Heart right ventricle (tissue), 16 donors: ENCODE data around the gene GAP43. TPM values are rescaled to one million over a fixed set of nuclear protein-coding genes. Genes with fewer than 3 reads are reported as not detected.

Experiments
- ATAC-seq, 8 donors: fragments of 200-7000 bp; cut with Tn5 transposase; one replicate each; pipeline ENCODE4 v1.9.1; 2020; ENCODE audit warnings: mild to moderate bottlenecking in 8 of 8, moderate library complexity in 8 of 8, moderate number of reproducible peaks in 1 of 8
- DNase-seq, 2 donors: peaks; one replicate each; pipeline ENCODE4 v3.0.0-alpha.2; 2020
- H3K27ac ChIP-seq, 10 donors: fragments of 200-600 bp; sonication (generic) in 2 of 10; one replicate each; pipeline versions ENCODE4 v1.5.0 to v1.8.0; 2020 to 2022; ENCODE audit warnings: mild to moderate bottlenecking in 3 of 10
- H3K27me3 ChIP-seq, 7 donors: fragments of 200-600 bp; one replicate each; pipeline ENCODE4 v1.8.0; 2021 to 2022; ENCODE audit warnings: mild to moderate bottlenecking in 2 of 7
- H3K36me3 ChIP-seq, 9 donors: fragments of 200-600 bp; sonication (generic) in 1 of 9; one replicate each; pipeline versions ENCODE4 v1.5.0 to v1.8.0; 2020 to 2022; ENCODE audit warnings: mild to moderate bottlenecking in 2 of 9
- H3K4me1 ChIP-seq, 9 donors: fragments of 200-600 bp; sonication (generic) in 1 of 9; one replicate each; pipeline versions ENCODE4 v1.5.0 to v1.8.0; 2020 to 2022; ENCODE audit warnings: mild to moderate bottlenecking in 4 of 9
- H3K4me3 ChIP-seq, 10 donors: fragments of 200-600 bp; sonication (generic) in 2 of 10; one replicate each; pipeline versions ENCODE4 v1.5.0 to v1.8.0; 2020 to 2022; ENCODE audit warnings: mild to moderate bottlenecking in 7 of 10, moderate library complexity in 2 of 10
- H3K9me3 ChIP-seq, 11 donors: fragments of 200-600 bp in 10 of 11; sonication (generic) in 2 of 11; one replicate each; pipeline versions ENCODE4 v1.5.0 to v1.8.0; 2013 to 2022; ENCODE audit warnings: mild to moderate bottlenecking in 2 of 11, control low read depth in 1 of 11, moderate library complexity in 1 of 11
- CTCF ChIP-seq, 9 donors: fragments of 200-600 bp; sonication (generic) in 2 of 9; IDR thresholded peaks; one replicate each; pipeline versions ENCODE4 v1.5.0 to v1.8.0; 2021 to 2022; ENCODE audit warnings: antibody characterized with exemption in 9 of 9, mild to moderate bottlenecking in 5 of 9, moderate library complexity in 1 of 9
- WGBS, 2 donors: extraction: QIAGEN DNeasy Blood & Tissue Kit; methylation state at CpG; one replicate each; pipeline ENCODE4 v1.1.7; 2013; ENCODE audit warnings: inconsistent platforms in 1 of 2; 5-methylcytosine and 5-hydroxymethylcytosine counted together
- intact Hi-C, 10 donors: fragments of 100-400 bp; cut with DNase I; formaldehyde crosslinking; loops; one replicate each; pipeline versions ENCODE4 v1.11.1 to v1.14.2; 2022
- polyA plus RNA-seq, 2 donors: library from polyadenylated mRNA; stranded (reverse); fragments of 200-250 nt; gene quantifications; one replicate each; pipeline ENCODE4 v1.2.3, GENCODE V29; 2013
- total RNA-seq, 10 donors: library from RNA; stranded (reverse); fragmentation: NEBNext Ultra II Directional in 3 of 10; extraction: Animal tissue kit (Norgen Biotek cat#: 25700) in 3 of 10; gene quantifications; one replicate each; pipeline versions ENCODE4 v1.2.1 to v1.2.4, GENCODE V29; 2021 to 2023
- donor health status: Arrhythmogenic right ventricular cardiomyopathy.
- donor health status: ischemic (EF 13 %, LVEDD 7.1; RV severe dilation, severe dysfunction).
- donor health status: healthy with polysubstance abuse.
- donor health status: DM: no; HTN: yes; CAD: no.
- donor health status: DM: no; HTN: no; CAD: no.
- donor health status: ischemic (EF 25% LVEDD 6.9; RV normal size, moderate dysfunction).
- donor health status: ischemic (EF 25% LVEDD 5.7; RV mildly dilated, moderate dysfunction).
- donor health status: healthy.
- donor health status: DM: yes; HTN: yes; CAD: no.
- donor health status: Ischemic cardiomyopathy.
- donor health status: ischemic (EF 35%, LVEDD 5.7; RV mildly dilated, moderate dysfunction).
- donor health status: nonischemic (EF 11% LVEDD 7.7; RV severe dilation, severe dysfunction).
- donor health status: DM: yes; HTN: yes; CAD: no.
- donor health status: PGD.
- donor health status: ischemic (EF 29% LVEDD 5.4; RV normal size, mild dysfunction).
- donor health status: nonischemic (EF 23%, LVEDD 6.1; RV moderate dilation, normal function).

The GAP43 gene
- total and polyA plus RNA-seq, 12 donors: 0.29 to 2.3 (median 0.83) TPM; not detected in 1

GRCh38 chr3:115689928-115690327 is 66.6 kb downstream of the GAP43 start:
- no peak for TF ChIP-seq CTCF (IDR thresholded peaks at IDR 0.05)
- H3K27ac ChIP-seq: no peak overlapping the region
- no peak for DNase-seq
- no peaks in the 10 kb centered on the region for H3K27me3 ChIP-seq
- ATAC-seq: no peak
- no peak overlapping the region for H3K4me3 ChIP-seq
- peaks cover 0 to 10% (median 0%) of the 10 kb centered on the region in 9 donors for H3K4me1 ChIP-seq
- WGBS, 2 donors: 94 to 97% methylated on average over 5 of the region's 5 CpGs
- intact Hi-C loops: loop anchor here in 7 of 10 donors (5.0 to 10.0 kb wide), 5 partner anchors 92 to 858 kb away; no protein-coding TSS in a partner anchor
- H3K36me3 ChIP-seq: no peaks in the 10 kb centered on the region
- H3K9me3 ChIP-seq: no peaks in the 10 kb centered on the region

GRCh38 chr3:115691964-115692363 is 68.7 kb downstream of the GAP43 start:
- Histone ChIP-seq H3K4me1 (peaks cover 0 to 10% (median 0%) of the 10 kb centered on the region in 9 donors), H3K9me3 (no peaks in the 10 kb centered on the region), H3K27ac (peak overlapping the region in 1 of 10 donors; percentile 59), H3K4me3 (no peak overlapping the region), H3K27me3 (no peaks in the 10 kb centered on the region), H3K36me3 (no peaks in the 10 kb centered on the region)
- TF ChIP-seq CTCF (IDR thresholded peaks at IDR 0.05): no peak
- intact Hi-C loops: loop anchor here (1.0 to 10.0 kb wide), 9 partner anchors 90 to 860 kb away; no protein-coding TSS in a partner anchor
- 65% methylated on average over 4 of the region's 4 CpGs for WGBS, 2 donors
- ATAC-seq: peak in 2 of 8 donors; percentile 23 to 38
- no peak for DNase-seq

GRCh38 chr3:115692887-115693524 is 69.7 kb downstream of the GAP43 start:
- 19 to 20% methylated on average over 8 of the region's 8 CpGs for WGBS, 2 donors
- no peaks in the 10 kb centered on the region for H3K36me3 ChIP-seq
- intact Hi-C loops: loop anchor here (1.0 to 10.0 kb wide), 11 partner anchors 89 to 861 kb away; no protein-coding TSS in a partner anchor
- H3K27me3 ChIP-seq: no peaks in the 10 kb centered on the region
- H3K9me3 ChIP-seq: no peaks in the 10 kb centered on the region
- DNase-seq (peak; percentile 39 to 80), ATAC-seq (peak; percentile 87 to 98 (median 95))
- TF ChIP-seq CTCF (IDR thresholded peaks at IDR 0.05): peak; percentile 65 to 90 (median 82)
- peaks cover 0 to 10% (median 0%) of the 10 kb centered on the region in 9 donors for H3K4me1 ChIP-seq
- no peak overlapping the region for H3K4me3 ChIP-seq
- H3K27ac ChIP-seq: peak overlapping the region in 1 of 10 donors; percentile 59

GRCh38 chr3:115693868-115694267 is 70.6 kb downstream of the GAP43 start:
- H3K27ac ChIP-seq: no peak overlapping the region
- no peaks in the 10 kb centered on the region for H3K9me3 ChIP-seq
- ATAC-seq (no peak), DNase-seq (no peak)
- H3K4me3 ChIP-seq: no peak overlapping the region
- H3K36me3 ChIP-seq: no peaks in the 10 kb centered on the region
- peaks cover 0 to 10% (median 0%) of the 10 kb centered on the region in 9 donors for H3K4me1 ChIP-seq
- no peaks in the 10 kb centered on the region for H3K27me3 ChIP-seq
- no peak for TF ChIP-seq CTCF (IDR thresholded peaks at IDR 0.05)
- 70 to 73% methylated on average over 9 of the region's 9 CpGs for WGBS, 2 donors
- intact Hi-C loops: loop anchor here (1.0 to 10.0 kb wide), 11 partner anchors 88 to 862 kb away; no protein-coding TSS in a partner anchor
